ENCODE measurements around the gene SLC25A21.
"Not testable (repeated sequence)": the region's sequence is repeated elsewhere in the genome, so short reads cannot be mapped to it uniquely, and the experiment has no call there.

Gene SLC25A21

GRCh38 chr14:36820901-36821300 is 351.5 kb downstream of the SLC25A21 start:
- Histone ChIP-seq H3K27ac (ENCODE audit: low read depth, low read length) (no peak overlapping the region), H3K4me1 (ENCODE audit: control insufficient read depth, insufficient read depth, low read length) (no peaks in the 10 kb centered on the region), H3K4me3 (ENCODE audit: low read length) (no peak overlapping the region), H3K36me3 (ENCODE audit: control insufficient read depth, insufficient read depth, low read length) (no peaks in the 10 kb centered on the region), H3K9ac (ENCODE audit: low read length) (no peak overlapping the region), H3K27me3 (ENCODE audit: control insufficient read depth, insufficient read depth, low read length) (no peaks in the 10 kb centered on the region)

DNA sequence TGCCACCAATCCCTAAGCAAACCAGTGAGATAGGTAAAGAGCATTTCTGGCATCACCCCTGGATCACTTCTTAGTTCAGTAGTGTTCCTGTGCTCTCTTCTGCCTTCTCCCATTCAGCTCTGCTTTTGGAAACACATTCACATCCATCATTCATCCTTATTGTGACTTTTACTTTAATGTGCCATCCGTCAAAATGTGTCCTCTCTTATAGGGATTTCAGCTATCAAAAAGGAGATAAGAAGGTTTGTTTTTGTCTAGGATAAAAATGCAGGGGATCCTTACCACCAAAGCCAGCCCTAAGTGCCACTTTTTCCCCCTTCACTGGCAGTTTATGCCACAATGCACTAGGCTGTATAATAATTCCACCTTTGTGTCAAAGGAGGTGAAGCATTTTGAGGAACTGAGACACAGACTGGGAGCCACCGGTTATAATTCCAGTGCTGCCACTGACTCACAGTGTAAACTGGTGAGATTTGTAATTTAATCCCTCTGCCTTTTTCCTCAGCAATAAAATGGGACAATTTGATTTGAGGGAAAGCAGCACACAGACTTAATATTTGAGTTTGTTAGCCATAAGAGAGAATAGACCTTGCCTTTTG is 352.2 kb downstream of the SLC25A21 start:
- H3K9ac ChIP-seq (ENCODE audit: low read length) = no peak overlapping the region
- no peak overlapping the region for H3K4me3 ChIP-seq (ENCODE audit: low read length)
- H3K4me1 ChIP-seq (ENCODE audit: control insufficient read depth, insufficient read depth, low read length) = no peaks in the 10 kb centered on the region
- no peaks in the 10 kb centered on the region for H3K36me3 ChIP-seq (ENCODE audit: control insufficient read depth, insufficient read depth, low read length)
- H3K27ac ChIP-seq (ENCODE audit: low read depth, low read length) = no peak overlapping the region
- H3K27me3 ChIP-seq (ENCODE audit: control insufficient read depth, insufficient read depth, low read length) = no peaks in the 10 kb centered on the region

DNA sequence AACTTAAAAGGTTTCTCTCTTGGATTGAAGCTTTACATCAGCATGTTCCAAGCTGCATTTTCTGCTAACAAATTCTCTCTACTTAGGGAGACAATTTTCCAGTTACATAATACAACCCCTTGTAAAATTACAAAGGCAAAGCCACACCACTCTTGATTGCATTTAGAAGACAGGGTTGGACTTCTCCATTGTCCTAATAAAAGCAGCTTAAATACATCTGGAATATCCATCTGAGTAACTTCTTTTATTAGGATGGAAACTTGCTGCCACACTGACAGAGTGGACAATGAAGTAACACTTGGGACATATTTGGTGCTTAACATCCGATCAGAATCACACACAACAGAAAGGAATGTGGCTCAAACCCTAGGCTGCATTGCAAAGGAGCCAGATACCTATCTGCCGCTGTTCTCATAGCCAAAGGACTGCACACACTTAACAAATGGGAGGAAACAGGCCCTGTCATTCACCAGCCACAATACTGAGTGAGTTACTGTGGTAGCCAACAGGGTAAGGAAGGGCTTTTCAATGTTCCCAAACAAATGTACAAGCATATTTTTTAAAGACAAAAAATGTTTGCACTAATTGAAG is 353.5 kb downstream of the SLC25A21 start:
- H3K4me1 ChIP-seq (ENCODE audit: control insufficient read depth, insufficient read depth, low read length) = no peaks in the 10 kb centered on the region
- no peaks in the 10 kb centered on the region for H3K36me3 ChIP-seq (ENCODE audit: control insufficient read depth, insufficient read depth, low read length)
- H3K27ac ChIP-seq (ENCODE audit: low read depth, low read length) = no peak overlapping the region
- no peak overlapping the region for H3K9ac ChIP-seq (ENCODE audit: low read length)
- H3K4me3 ChIP-seq (ENCODE audit: low read length) = no peak overlapping the region
- H3K27me3 ChIP-seq (ENCODE audit: control insufficient read depth, insufficient read depth, low read length) = no peaks in the 10 kb centered on the region

GRCh38 chr14:36818246-36818645 is 354.2 kb downstream of the SLC25A21 start:
- no peaks in the 10 kb centered on the region for H3K36me3 ChIP-seq (ENCODE audit: control insufficient read depth, insufficient read depth, low read length)
- H3K27me3 ChIP-seq (ENCODE audit: control insufficient read depth, insufficient read depth, low read length) = no peaks in the 10 kb centered on the region
- no peak overlapping the region for H3K27ac ChIP-seq (ENCODE audit: low read depth, low read length)
- H3K9ac ChIP-seq (ENCODE audit: low read length) = no peak overlapping the region
- no peak overlapping the region for H3K4me3 ChIP-seq (ENCODE audit: low read length)
- no peaks in the 10 kb centered on the region for H3K4me1 ChIP-seq (ENCODE audit: control insufficient read depth, insufficient read depth, low read length)

GRCh38 chr14:36817071-36817930 is 355.1 kb downstream of the SLC25A21 start:
- Histone ChIP-seq H3K9ac (ENCODE audit: low read length) (no peak overlapping the region), H3K27ac (ENCODE audit: low read depth, low read length) (no peak overlapping the region)

GRCh38 chr14:36816481-36816880 is 355.9 kb downstream of the SLC25A21 start:
- Histone ChIP-seq H3K9ac (ENCODE audit: low read length) (no peak overlapping the region), H3K27ac (ENCODE audit: low read depth, low read length) (no peak overlapping the region), H3K36me3 (ENCODE audit: control insufficient read depth, insufficient read depth, low read length) (no peaks in the 10 kb centered on the region), H3K27me3 (ENCODE audit: control insufficient read depth, insufficient read depth, low read length) (no peaks in the 10 kb centered on the region), H3K4me3 (ENCODE audit: low read length) (no peak overlapping the region), H3K4me1 (ENCODE audit: control insufficient read depth, insufficient read depth, low read length) (no peaks in the 10 kb centered on the region)

More at GRCh38 chr14:36817071-36817930, 355.1 kb downstream of the SLC25A21 start:
- H3K27me3 ChIP-seq (ENCODE audit: control insufficient read depth, insufficient read depth, low read length) = no peaks in the 10 kb centered on the region
- no peak overlapping the region for H3K4me3 ChIP-seq (ENCODE audit: low read length)
- H3K36me3 ChIP-seq (ENCODE audit: control insufficient read depth, insufficient read depth, low read length) = no peaks in the 10 kb centered on the region
- no peaks in the 10 kb centered on the region for H3K4me1 ChIP-seq (ENCODE audit: control insufficient read depth, insufficient read depth, low read length)

- H3K27ac ChIP-seq (ENCODE audit: low read depth, low read length); H3K4me3 ChIP-seq (ENCODE audit: low read length); H3K27me3 ChIP-seq (ENCODE audit: control insufficient read depth, insufficient read depth, low read length); H3K36me3 ChIP-seq (ENCODE audit: control insufficient read depth, insufficient read depth, low read length); H3K4me1 ChIP-seq (ENCODE audit: control insufficient read depth, insufficient read depth, low read length); H3K9ac ChIP-seq (ENCODE audit: low read length): not testable (repeated sequence)
Observed at GRCh38 chr14:36814783-36815182, 357.6 kb downstream of the SLC25A21 start.

- H3K9ac ChIP-seq (ENCODE audit: low read length) = no peak overlapping the region
- no peaks in the 10 kb centered on the region for H3K36me3 ChIP-seq (ENCODE audit: control insufficient read depth, insufficient read depth, low read length)
- no peak overlapping the region for H3K27ac ChIP-seq (ENCODE audit: low read depth, low read length)
- H3K4me3 ChIP-seq (ENCODE audit: low read length) = no peak overlapping the region
- no peaks in the 10 kb centered on the region for H3K4me1 ChIP-seq (ENCODE audit: control insufficient read depth, insufficient read depth, low read length)
- no peaks in the 10 kb centered on the region for H3K27me3 ChIP-seq (ENCODE audit: control insufficient read depth, insufficient read depth, low read length)
Observed at GRCh38 chr14:36810209-36810608, 362.2 kb downstream of the SLC25A21 start.

- H3K4me3 ChIP-seq (ENCODE audit: low read length) = no peak overlapping the region
- H3K36me3 ChIP-seq (ENCODE audit: control insufficient read depth, insufficient read depth, low read length) = no peaks in the 10 kb centered on the region
- no peaks in the 10 kb centered on the region for H3K27me3 ChIP-seq (ENCODE audit: control insufficient read depth, insufficient read depth, low read length)
- no peak overlapping the region for H3K9ac ChIP-seq (ENCODE audit: low read length)
- no peaks in the 10 kb centered on the region for H3K4me1 ChIP-seq (ENCODE audit: control insufficient read depth, insufficient read depth, low read length)
- H3K27ac ChIP-seq (ENCODE audit: low read depth, low read length) = no peak overlapping the region
Observed at GRCh38 chr14:36807727-36808126, 364.7 kb downstream of the SLC25A21 start.

- Histone ChIP-seq H3K9ac (ENCODE audit: low read length) (no peak overlapping the region), H3K4me3 (ENCODE audit: low read length) (no peak overlapping the region), H3K27me3 (ENCODE audit: control insufficient read depth, insufficient read depth, low read length) (no peaks in the 10 kb centered on the region), H3K36me3 (ENCODE audit: control insufficient read depth, insufficient read depth, low read length) (no peaks in the 10 kb centered on the region), H3K4me1 (ENCODE audit: control insufficient read depth, insufficient read depth, low read length) (no peaks in the 10 kb centered on the region), H3K27ac (ENCODE audit: low read depth, low read length) (no peak overlapping the region)
Observed at GRCh38 chr14:36805131-36805559, 367.3 kb downstream of the SLC25A21 start.

GRCh38 chr14:36797634-36798033 is 374.8 kb downstream of the SLC25A21 start:
- H3K4me1 ChIP-seq (ENCODE audit: control insufficient read depth, insufficient read depth, low read length) = no peaks in the 10 kb centered on the region
- no peak overlapping the region for H3K9ac ChIP-seq (ENCODE audit: low read length)
- H3K27me3 ChIP-seq (ENCODE audit: control insufficient read depth, insufficient read depth, low read length) = no peaks in the 10 kb centered on the region
- H3K4me3 ChIP-seq (ENCODE audit: low read length) = no peak overlapping the region
- H3K36me3 ChIP-seq (ENCODE audit: control insufficient read depth, insufficient read depth, low read length) = no peaks in the 10 kb centered on the region
- no peak overlapping the region for H3K27ac ChIP-seq (ENCODE audit: low read depth, low read length)

DNA sequence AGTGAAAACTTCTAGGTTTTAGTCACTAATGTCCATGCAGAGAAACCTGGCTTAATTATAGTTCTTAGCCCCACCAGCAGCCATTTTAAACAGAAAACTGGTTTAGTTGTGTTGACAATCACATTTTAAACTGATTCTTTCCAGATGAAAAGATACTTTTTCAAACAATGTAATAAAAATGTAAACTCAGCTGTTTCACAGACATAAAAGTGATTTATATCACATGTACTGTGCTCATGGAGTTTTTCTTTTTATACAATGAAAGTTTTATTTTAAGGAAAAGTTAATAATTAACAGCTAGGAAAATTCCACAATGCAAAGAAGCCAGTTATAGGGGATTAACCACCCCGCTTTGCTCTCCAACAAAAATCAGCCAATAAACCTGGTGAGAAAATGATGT is 381.0 kb downstream of the SLC25A21 start:
- Histone ChIP-seq H3K4me1 (ENCODE audit: control insufficient read depth, insufficient read depth, low read length) (no peaks in the 10 kb centered on the region), H3K9ac (ENCODE audit: low read length) (no peak overlapping the region), H3K4me3 (ENCODE audit: low read length) (no peak overlapping the region), H3K27me3 (ENCODE audit: control insufficient read depth, insufficient read depth, low read length) (no peaks in the 10 kb centered on the region), H3K27ac (ENCODE audit: low read depth, low read length) (no peak overlapping the region), H3K36me3 (ENCODE audit: control insufficient read depth, insufficient read depth, low read length) (no peaks in the 10 kb centered on the region)
